GM10248 (cell line): Measurements from ENCODE around the gene APOL2.
"Not testable (repeated sequence)": the region's sequence is repeated elsewhere in the genome, so short reads cannot be mapped to it uniquely, and the experiment has no call there.

Source experiments
- CTCF ChIA-PET: fragments of 300-600 bp; sonication (Branson Sonifier 250); formaldehyde crosslinking; extraction: SDS; loops from one replicate; lab custom pipeline; 2021; ENCODE audit warnings: antibody characterized with exemption; lab: Yijun Ruan, JAX
- POLR2A ChIA-PET: fragments of 350-650 bp; sonication (Branson Sonifier 250); formaldehyde crosslinking; extraction: SDS; loops from one replicate; lab custom pipeline; 2020; ENCODE audit warnings: antibody characterized with exemption; lab: Yijun Ruan, JAX
- DNase-seq: peaks from one replicate; pipeline ENCODE4 v3.0.0; 2012; ENCODE audit errors: extremely low spot score
- CTCF ChIP-seq: IDR thresholded peaks from 2 replicates; pipeline ENCODE4 v1.5.1; 2012; ENCODE audit warnings: mild to moderate bottlenecking, low read depth; ENCODE audit errors: extremely low read depth, missing control alignments, control extremely low read depth

Gene APOL2

GRCh38 chr22:36277482-36278291 is 38.4 kb upstream of the APOL2 start:
- TF ChIP-seq CTCF = peak; percentile 68
- ChIA-PET POLR2A (interaction anchor here (0.9 kb wide), 1 partner anchor 11 kb away, joined by 3 read pairs; no protein-coding TSS in a partner anchor), CTCF (interaction anchor here (0.8 to 9.1 kb wide), 29 partner anchors 8 to 193 kb away, joined by 3 to 84 read pairs (median 5); partner anchors contain the start of genes APOL1 and APOL2)
- DNase-seq = peak; percentile 80

GRCh38 chr22:36274531-36274930 is 35.2 kb upstream of the APOL2 start:
- POLR2A ChIA-PET = no interaction called here
- no peak for DNase-seq
- no peak for TF ChIP-seq CTCF
- CTCF ChIA-PET = interaction anchor here (0.6 to 9.1 kb wide), 7 partner anchors 12 to 747 kb away, joined by 3 to 84 read pairs (median 6); partner anchors contain the start of gene APOL2

GRCh38 chr22:36271951-36272350 is 32.6 kb upstream of the APOL2 start:
- POLR2A ChIA-PET, DNase-seq: not testable (repeated sequence)
- CTCF ChIA-PET = interaction anchor here (0.9 to 9.1 kb wide), 3 partner anchors 9 to 86 kb away, joined by 3 to 84 read pairs (median 8); no protein-coding TSS in a partner anchor

- DNase-seq, POLR2A ChIA-PET: not testable (repeated sequence)
- CTCF ChIA-PET = interaction anchor here (0.9 to 9.1 kb wide), 4 partner anchors 10 to 92 kb away, joined by 3 to 84 read pairs (median 6); no protein-coding TSS in a partner anchor
Measured at GRCh38 chr22:36271231-36271630, 31.9 kb upstream of the APOL2 start.

GRCh38 chr22:36267896-36268485 is 28.7 kb upstream of the APOL2 start:
- POLR2A ChIA-PET = no interaction called here

GRCh38 chr22:36267058-36267457 is 27.7 kb upstream of the APOL2 start:
- TF ChIP-seq CTCF = no peak
- CTCF ChIA-PET = interaction anchor here (3.5 kb wide), 1 partner anchor 10 kb away, joined by 30 read pairs; no protein-coding TSS in a partner anchor
- no peak for DNase-seq
- POLR2A ChIA-PET = no interaction called here

More at GRCh38 chr22:36267896-36268485, 28.7 kb upstream of the APOL2 start:
- TF ChIP-seq CTCF = no peak
- CTCF ChIA-PET = interaction anchor here (3.5 kb wide), 1 partner anchor 9 kb away, joined by 30 read pairs; no protein-coding TSS in a partner anchor
- no peak for DNase-seq

- ChIA-PET CTCF (interaction anchor here (0.8 kb wide), 1 partner anchor 22 kb away, joined by 3 read pairs; no protein-coding TSS in a partner anchor), POLR2A (interaction anchor here (0.7 kb wide), 2 partner anchors 10 to 95 kb away, joined by 3 to 5 read pairs; no protein-coding TSS in a partner anchor)
- DNase-seq = not testable (repeated sequence)
Measured at GRCh38 chr22:36263886-36264664, 24.7 kb upstream of the APOL2 start.

- POLR2A ChIA-PET = interaction anchor here (0.6 kb wide), 1 partner anchor 472 kb away, joined by 11 read pairs; no protein-coding TSS in a partner anchor
- CTCF ChIA-PET, DNase-seq: not testable (repeated sequence)
Measured at GRCh38 chr22:36263216-36263673, 23.9 kb upstream of the APOL2 start.

- POLR2A ChIA-PET, DNase-seq: not testable (repeated sequence)
- CTCF ChIA-PET = interaction anchor here (0.9 kb wide), 1 partner anchor 12 kb away, joined by 3 read pairs; no protein-coding TSS in a partner anchor
Measured at GRCh38 chr22:36262307-36262706, 23.0 kb upstream of the APOL2 start.

GRCh38 chr22:36261675-36262074 is 22.3 kb upstream of the APOL2 start:
- CTCF ChIA-PET = interaction anchor here (0.9 kb wide), 1 partner anchor 13 kb away, joined by 3 read pairs; no protein-coding TSS in a partner anchor
- POLR2A ChIA-PET, DNase-seq: not testable (repeated sequence)
